ENCODE results near the gene ZNF654. TPM values are rescaled to one million over a fixed set of nuclear protein-coding genes. Genes with fewer than 3 reads are reported as not detected.

Gene ZNF654
- total and polyA plus RNA-seq, 9 of the 15 experiments (the other 6 are each of a cell fraction or from before 2014, with no cell fraction given) = 2.4 to 8.6 (median 5.1) TPM

GRCh38 chr3:88034491-88035275 lies 24.4 kb upstream of the ZNF654 start (continued):
- TF ChIP-seq THRA (IDR thresholded peaks at IDR 0.05) (no peak), ZNF165 (CRISPR knock-in tag; IDR thresholded peaks at IDR 0.05; ENCODE audit: borderline replicate concordance) (no peak), EP300 (IDR thresholded peaks at IDR 0.05; ENCODE audit: low read length) (peak; percentile 24; the same call in 1 of the 2 replicates), TEAD4 (IDR thresholded peaks at IDR 0.05; ENCODE audit: low read length) (peak; percentile 51), TEAD4 (CRISPR knock-in tag; IDR thresholded peaks at IDR 0.05; ENCODE audit: borderline replicate concordance) (no peak), CBFA2T2 (conservative IDR thresholded peaks at IDR 0.05) (peak; percentile 59), DEAF1 (CRISPR knock-in tag; IDR thresholded peaks at IDR 0.05) (no peak), ZKSCAN3 (CRISPR knock-in tag; IDR thresholded peaks at IDR 0.05) (no peak), ZNF224 (CRISPR knock-in tag; IDR thresholded peaks at IDR 0.05) (no peak), ESRRB (CRISPR knock-in tag; IDR thresholded peaks at IDR 0.05; ENCODE audit: borderline replicate concordance) (no peak), TRIM25 (IDR thresholded peaks at IDR 0.05; ENCODE audit: borderline replicate concordance) (no peak), ZFP91 (CRISPR knock-in tag; IDR thresholded peaks at IDR 0.05) (no peak), PPARD (CRISPR knock-in tag; IDR thresholded peaks at IDR 0.05) (no peak), EGR1 (conservative IDR thresholded peaks at IDR 0.05) (no peak), HEY1 (CRISPR knock-in tag; IDR thresholded peaks at IDR 0.05; ENCODE audit: borderline replicate concordance) (no peak), ZNF316 (IDR thresholded peaks at IDR 0.05) (no peak), TEAD2 (tag; IDR thresholded peaks at IDR 0.05) (no peak), MXD1 (CRISPR knock-in tag; IDR thresholded peaks at IDR 0.05; ENCODE audit: borderline replicate concordance, poor library complexity, severe bottlenecking) (no peak), TBP (optimal IDR thresholded peaks at IDR 0.05; ENCODE audit: low read depth, low read length) (peak; percentile 28), STAG1 (CRISPR knock-in tag; IDR thresholded peaks at IDR 0.05; ENCODE audit: borderline replicate concordance) (no peak)

Data from K562 (cell line).